Measurements from ENCODE around the gene CCND2. TPM values are rescaled to one million over a fixed set of nuclear protein-coding genes. Genes with fewer than 3 reads are reported as not detected.

CCND2 gene
- total and polyA plus RNA-seq, 2 of the 4 experiments (the other 2 are of a cell fraction), result 1.1 to 2.3 TPM

DNA sequence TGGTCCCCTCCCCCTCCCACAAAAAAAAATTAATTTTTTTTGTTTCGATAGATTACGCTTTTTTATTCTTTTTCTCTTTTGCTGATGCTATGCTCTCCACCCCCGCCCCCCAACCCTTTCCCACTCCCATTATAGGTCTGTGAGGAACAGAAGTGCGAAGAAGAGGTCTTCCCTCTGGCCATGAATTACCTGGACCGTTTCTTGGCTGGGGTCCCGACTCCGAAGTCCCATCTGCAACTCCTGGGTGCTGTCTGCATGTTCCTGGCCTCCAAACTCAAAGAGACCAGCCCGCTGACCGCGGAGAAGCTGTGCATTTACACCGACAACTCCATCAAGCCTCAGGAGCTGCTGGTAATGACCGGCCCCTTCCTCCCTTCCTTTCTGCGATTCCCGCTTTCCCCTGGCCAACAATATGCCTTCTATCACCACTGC lies 2.3 kb downstream of the CCND2 start:
- Histone ChIP-seq H3K9me3 (ENCODE audit: control insufficient read depth, insufficient read depth, low read length) (no peaks in the 10 kb centered on the region; the same call in 1 of the 2 replicates), H2BK20ac (ENCODE audit: low read depth, low read length) (no peak overlapping the region), H4K5ac (ENCODE audit: low read depth, low read length) (peak overlapping the region; percentile 43; the same call in 1 of the 2 replicates), H2AK9ac (replicated peaks; ENCODE audit: low read depth, low read length, poor library complexity) (no peak overlapping the region), H2AK5ac (ENCODE audit: low read depth, low read length) (no peak overlapping the region), H3K18ac (ENCODE audit: low read depth, low read length) (no peak overlapping the region; the same call in 1 of the 2 replicates), H3K4me3 (ENCODE audit: insufficient read depth, low read depth, low read length) (peak overlapping the region; percentile 56), H3K56ac (ENCODE audit: extremely low read depth, insufficient read depth, low read length) (no peak overlapping the region), H2AFZ (replicated peaks; ENCODE audit: low read length, poor library complexity) (no peak overlapping the region), H3K4ac (ENCODE audit: low read depth, low read length) (no peak overlapping the region), H3K9me1 (ENCODE audit: insufficient read depth, low read length) (no peaks in the 10 kb centered on the region), H3K14ac (replicated peaks; ENCODE audit: low read depth, low read length) (no peak overlapping the region), H4K91ac (ENCODE audit: insufficient read depth, low read depth, low read length) (no peak overlapping the region), H3K4me2 (ENCODE audit: low read depth, low read length) (peak overlapping the region; percentile 73), H2BK120ac (ENCODE audit: low read depth, low read length) (no peak overlapping the region), H3K23ac (ENCODE audit: low read depth, low read length) (no peak overlapping the region), H2BK5ac (ENCODE audit: low read depth, low read length, poor library complexity, severe bottlenecking) (no peak overlapping the region), H4K8ac (ENCODE audit: low read depth in 2 of 2, low read length in 2 of 2) (no peak overlapping the region), H2BK15ac (ENCODE audit: low read depth, low read length) (no peak overlapping the region), H4K20me1 (ENCODE audit: insufficient read depth, low read length) (no peaks in the 10 kb centered on the region), H3K9ac (ENCODE audit: low read depth, low read length) (peak overlapping the region; percentile 51; the same call in 1 of the 2 replicates), H3K79me1 (ENCODE audit: low read depth in 1 of 2, low read length in 2 of 2) (no peaks in the 10 kb centered on the region), H3K27me3 (ENCODE audit: control insufficient read depth, insufficient read depth, low read length) (peaks cover 54% of the 10 kb centered on the region), H3K4me1 (ENCODE audit: control insufficient read depth, insufficient read depth, low read length) (peaks cover 3% of the 10 kb centered on the region; the same call in 1 of the 2 replicates), H3K27ac (ENCODE audit: insufficient read depth, low read length) (no peak overlapping the region), H3K36me3 (ENCODE audit: control insufficient read depth, insufficient read depth, low read length) (no peaks in the 10 kb centered on the region; the same call in 1 of the 2 replicates)
- TF ChIP-seq CEBPB (IDR thresholded peaks at IDR 0.05; ENCODE audit: low read depth, low read length) (no peak), SMC3 (IDR thresholded peaks at IDR 0.05; ENCODE audit: low read depth, low read length) (no peak), FOS (IDR thresholded peaks at IDR 0.05; ENCODE audit: low read depth, low read length) (no peak), POLR2A (IDR thresholded peaks at IDR 0.05; ENCODE audit: low read depth, low read length) (no peak), BHLHE40 (IDR thresholded peaks at IDR 0.05; ENCODE audit: low read depth, low read length) (no peak), RCOR1 (IDR thresholded peaks at IDR 0.05; ENCODE audit: insufficient replicate concordance, low read length) (no peak), MAFK (IDR thresholded peaks at IDR 0.05; ENCODE audit: low read depth, low read length) (no peak), CHD1 (IDR thresholded peaks at IDR 0.05; ENCODE audit: low read depth, low read length) (no peak), MAZ (IDR thresholded peaks at IDR 0.05; ENCODE audit: borderline replicate concordance, low read depth, low read length) (no peak), RAD21 (IDR thresholded peaks at IDR 0.05; ENCODE audit: low read length) (no peak), RFX5 (IDR thresholded peaks at IDR 0.05; ENCODE audit: low read depth, low read length) (no peak)
- TF ChIP-seq, protein P1, sequence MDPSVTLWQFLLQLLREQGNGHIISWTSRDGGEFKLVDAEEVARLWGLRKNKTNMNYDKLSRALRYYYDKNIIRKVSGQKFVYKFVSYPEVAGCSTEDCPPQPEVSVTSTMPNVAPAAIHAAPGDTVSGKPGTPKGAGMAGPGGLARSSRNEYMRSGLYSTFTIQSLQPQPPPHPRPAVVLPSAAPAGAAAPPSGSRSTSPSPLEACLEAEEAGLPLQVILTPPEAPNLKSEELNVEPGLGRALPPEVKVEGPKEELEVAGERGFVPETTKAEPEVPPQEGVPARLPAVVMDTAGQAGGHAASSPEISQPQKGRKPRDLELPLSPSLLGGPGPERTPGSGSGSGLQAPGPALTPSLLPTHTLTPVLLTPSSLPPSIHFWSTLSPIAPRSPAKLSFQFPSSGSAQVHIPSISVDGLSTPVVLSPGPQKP (IDR thresholded peaks at IDR 0.05; ENCODE audit: borderline replicate concordance, low read depth, low read length), result no peak
- TF ChIP-seq, protein P2, sequence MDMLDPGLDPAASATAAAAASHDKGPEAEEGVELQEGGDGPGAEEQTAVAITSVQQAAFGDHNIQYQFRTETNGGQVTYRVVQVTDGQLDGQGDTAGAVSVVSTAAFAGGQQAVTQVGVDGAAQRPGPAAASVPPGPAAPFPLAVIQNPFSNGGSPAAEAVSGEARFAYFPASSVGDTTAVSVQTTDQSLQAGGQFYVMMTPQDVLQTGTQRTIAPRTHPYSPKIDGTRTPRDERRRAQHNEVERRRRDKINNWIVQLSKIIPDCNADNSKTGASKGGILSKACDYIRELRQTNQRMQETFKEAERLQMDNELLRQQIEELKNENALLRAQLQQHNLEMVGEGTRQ (IDR thresholded peaks at IDR 0.05; ENCODE audit: low read depth, low read length), result no peak
- DNase-seq (no peak), ATAC-seq (ENCODE audit: low read depth) (no peak)
- BruUV-seq (replicated peaks), result no TSS peak
- WGBS, 2 experiments (ENCODE audit: extremely low coverage in 2 of 2, insufficient read length in 1 of 2), result 10% methylated on average over 4 of the region's 14 CpGs; no CpG with 5 or more reads in 1 of the 2 experiments
- CTCF ChIA-PET, result interaction anchor here (1.5 to 3.1 kb wide), 9 partner anchors 66 to 391 kb away, joined by 3 to 37 read pairs (median 9); no protein-coding TSS in a partner anchor
- POLR2A ChIA-PET (ENCODE audit: unreplicated experiment), result interaction anchor here (0.6 kb wide), 1 partner anchor 168 kb away, joined by 3 read pairs; no protein-coding TSS in a partner anchor
- intact Hi-C loops (cut with micrococcal nuclease) (loop anchor here (5.0 kb wide), 1 partner anchor 619 kb away; no protein-coding TSS in a partner anchor), dilution Hi-C loops (cut with HindIII; ENCODE audit: low sequenced_read_pairs, unreplicated experiment) (no loop called here), in situ Hi-C loops (cut with MboI; ENCODE audit: low sequenced_read_pairs) (loop anchor here (5.0 kb wide), 2 partner anchors 169 to 389 kb away; no protein-coding TSS in a partner anchor)

Data from IMR-90 (cell line).